Measurements from ENCODE around the gene CHTF18. TPM values are rescaled to one million over a fixed set of nuclear protein-coding genes. Genes with fewer than 3 reads are reported as not detected.

The CHTF18 gene
- total and polyA plus RNA-seq, 2 of the 4 experiments (the other 2 are of a cell fraction) = 3.2 to 21.4 TPM

- in situ Hi-C loops (cut with MboI; ENCODE audit: low sequenced_read_pairs) = loop anchor here (5.0 to 25.0 kb wide), 2 partner anchors 239 to 399 kb away; no protein-coding TSS in a partner anchor
- ATAC-seq (ENCODE audit: low read depth) = peak; percentile 82
- POLR2A ChIA-PET (ENCODE audit: unreplicated experiment) = no interaction called here
- TF ChIP-seq CHD1 (IDR thresholded peaks at IDR 0.05; ENCODE audit: low read depth, low read length) = no peak
- TF ChIP-seq RAD21 (IDR thresholded peaks at IDR 0.05; ENCODE audit: low read length) = peak; percentile 82
- no peak for TF ChIP-seq RFX5 (IDR thresholded peaks at IDR 0.05; ENCODE audit: low read depth, low read length)
- no peak for TF ChIP-seq MXI1 (IDR thresholded peaks at IDR 0.05; ENCODE audit: borderline replicate concordance, low read depth, low read length)
- peak; percentile 12; the same call in 1 of the 2 replicates for TF ChIP-seq USF2 (IDR thresholded peaks at IDR 0.05; ENCODE audit: low read depth, low read length)
- TF ChIP-seq CTCF (conservative IDR thresholded peaks at IDR 0.05; ENCODE audit: low read depth, low read length) = peak; percentile 72
- TF ChIP-seq MAFK (IDR thresholded peaks at IDR 0.05; ENCODE audit: low read depth, low read length) = no peak
- no peak for TF ChIP-seq BHLHE40 (IDR thresholded peaks at IDR 0.05; ENCODE audit: low read depth, low read length)
- TF ChIP-seq ELK1 (IDR thresholded peaks at IDR 0.05; ENCODE audit: borderline replicate concordance, low read depth, low read length) = no peak
- TF ChIP-seq RCOR1 (IDR thresholded peaks at IDR 0.05; ENCODE audit: insufficient replicate concordance, low read length) = no peak
- TF ChIP-seq FOS (IDR thresholded peaks at IDR 0.05; ENCODE audit: low read depth, low read length) = no peak
- no peak for TF ChIP-seq MAZ (IDR thresholded peaks at IDR 0.05; ENCODE audit: borderline replicate concordance, low read depth, low read length)
- peak; percentile 76 for TF ChIP-seq SMC3 (IDR thresholded peaks at IDR 0.05; ENCODE audit: low read depth, low read length)
These were observed 24.9 kb downstream of the CHTF18 start for GRCh38 chr16:813204-813915.

More at GRCh38 chr16:813204-813915, 24.9 kb downstream of the CHTF18 start:
- Histone ChIP-seq H3K27ac (ENCODE audit: insufficient read depth, low read length) (no peak overlapping the region), H3K18ac (ENCODE audit: low read depth, low read length) (no peak overlapping the region), H2AK5ac (ENCODE audit: low read depth, low read length) (no peak overlapping the region), H2AK9ac (replicated peaks; ENCODE audit: low read depth, low read length, poor library complexity) (peak overlapping the region; percentile 67), H3K56ac (ENCODE audit: extremely low read depth, insufficient read depth, low read length) (no peak overlapping the region), H4K8ac (ENCODE audit: low read depth in 2 of 2, low read length in 2 of 2) (peak overlapping the region in 1 of 2 experiments; percentile 26; a peak in 1 of 4 replicates), H2BK5ac (ENCODE audit: low read depth, low read length, poor library complexity, severe bottlenecking) (no peak overlapping the region), H2AFZ (replicated peaks; ENCODE audit: low read length, poor library complexity) (peak overlapping the region; percentile 71), H3K9me3 (ENCODE audit: control insufficient read depth, insufficient read depth, low read length) (no peaks in the 10 kb centered on the region; the same call in none of the 2 replicates), H3K4me2 (ENCODE audit: low read depth, low read length) (peak overlapping the region; percentile 66), H3K4me1 (ENCODE audit: control insufficient read depth, insufficient read depth, low read length) (peaks cover 4% of the 10 kb centered on the region; the same call in 1 of the 2 replicates), H3K79me1 (ENCODE audit: low read depth in 1 of 2, low read length in 2 of 2) (peaks cover 2 to 6% of the 10 kb centered on the region in 2 experiments; a peak in 3 of 4 replicates), H3K4ac (ENCODE audit: low read depth, low read length) (no peak overlapping the region), H3K27me3 (ENCODE audit: control insufficient read depth, insufficient read depth, low read length) (peaks cover 15% of the 10 kb centered on the region), H2BK15ac (ENCODE audit: low read depth, low read length) (no peak overlapping the region), H4K20me1 (ENCODE audit: insufficient read depth, low read length) (no peaks in the 10 kb centered on the region), H4K5ac (ENCODE audit: low read depth, low read length) (no peak overlapping the region), H3K14ac (replicated peaks; ENCODE audit: low read depth, low read length) (no peak overlapping the region), H4K91ac (ENCODE audit: insufficient read depth, low read depth, low read length) (no peak overlapping the region), H3K9me1 (ENCODE audit: insufficient read depth, low read length) (0 out of 2 replicates have a peak, but pooled peaks cover 3% of the 10 kb centered on the region), H2BK20ac (ENCODE audit: low read depth, low read length) (no peak overlapping the region), H3K4me3 (ENCODE audit: insufficient read depth, low read depth, low read length) (no peak overlapping the region), H3K36me3 (ENCODE audit: control insufficient read depth, insufficient read depth, low read length) (no peaks in the 10 kb centered on the region), H2BK120ac (ENCODE audit: low read depth, low read length) (no peak overlapping the region), H3K23ac (ENCODE audit: low read depth, low read length) (no peak overlapping the region), H3K9ac (ENCODE audit: low read depth, low read length) (peak overlapping the region; percentile 44; the same call in 1 of the 2 replicates)
- WGBS, 2 experiments (ENCODE audit: extremely low coverage in 2 of 2, insufficient read length in 1 of 2) = 6% methylated on average over 37 of the region's 67 CpGs; no CpG with 5 or more reads in 1 of the 2 experiments
- no TSS peak for BruUV-seq (replicated peaks)
- CTCF ChIA-PET = interaction anchor here (0.6 kb wide), 1 partner anchor 361 kb away, joined by 3 read pairs; no protein-coding TSS in a partner anchor
- intact Hi-C loops (cut with micrococcal nuclease) (loop anchor here (1.0 kb wide), 1 partner anchor 242 kb away; no protein-coding TSS in a partner anchor), dilution Hi-C loops (cut with HindIII; ENCODE audit: low sequenced_read_pairs, unreplicated experiment) (no loop called here)
- DNase-seq = peak; percentile 8
